ENCODE measurements around the gene TCF4.

TCF4 gene

GRCh38 chr18:55376387-55376786 is 211.6 kb downstream of the TCF4 start:
- H3K4me3 ChIP-seq (replicated peaks; ENCODE audit: low read depth, low read length), result no peak overlapping the region
- TF ChIP-seq, protein P1, sequence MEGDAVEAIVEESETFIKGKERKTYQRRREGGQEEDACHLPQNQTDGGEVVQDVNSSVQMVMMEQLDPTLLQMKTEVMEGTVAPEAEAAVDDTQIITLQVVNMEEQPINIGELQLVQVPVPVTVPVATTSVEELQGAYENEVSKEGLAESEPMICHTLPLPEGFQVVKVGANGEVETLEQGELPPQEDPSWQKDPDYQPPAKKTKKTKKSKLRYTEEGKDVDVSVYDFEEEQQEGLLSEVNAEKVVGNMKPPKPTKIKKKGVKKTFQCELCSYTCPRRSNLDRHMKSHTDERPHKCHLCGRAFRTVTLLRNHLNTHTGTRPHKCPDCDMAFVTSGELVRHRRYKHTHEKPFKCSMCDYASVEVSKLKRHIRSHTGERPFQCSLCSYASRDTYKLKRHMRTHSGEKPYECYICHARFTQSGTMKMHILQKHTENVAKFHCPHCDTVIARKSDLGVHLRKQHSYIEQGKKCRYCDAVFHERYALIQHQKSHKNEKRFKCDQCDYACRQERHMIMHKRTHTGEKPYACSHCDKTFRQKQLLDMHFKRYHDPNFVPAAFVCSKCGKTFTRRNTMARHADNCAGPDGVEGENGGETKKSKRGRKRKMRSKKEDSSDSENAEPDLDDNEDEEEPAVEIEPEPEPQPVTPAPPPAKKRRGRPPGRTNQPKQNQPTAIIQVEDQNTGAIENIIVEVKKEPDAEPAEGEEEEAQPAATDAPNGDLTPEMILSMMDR (IDR thresholded peaks at IDR 0.05; ENCODE audit: low read depth, low read length, missing control alignments), result no peak
- no peak for DNase-seq (ENCODE audit: extremely low read depth, low read depth)

DNA sequence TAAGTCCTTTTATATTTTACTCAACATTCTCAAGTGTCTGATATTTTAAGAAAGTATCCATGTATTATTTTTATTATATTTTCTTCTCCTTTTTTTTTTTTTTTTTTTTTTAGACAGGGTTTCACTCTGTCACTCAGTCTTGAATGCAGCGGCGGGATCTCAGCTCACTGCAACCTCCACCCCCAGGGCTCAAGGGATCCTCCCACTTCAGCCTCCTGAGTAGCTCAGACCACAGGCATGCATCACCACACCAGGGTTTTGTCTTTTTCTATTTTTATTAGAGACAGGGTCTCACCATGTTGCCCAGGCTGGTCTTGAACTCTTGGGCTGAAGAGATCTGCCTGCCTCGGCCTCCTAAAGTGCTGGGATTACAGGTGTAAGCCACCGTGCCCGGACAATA is 212.1 kb downstream of the TCF4 start:
- no peak for DNase-seq (ENCODE audit: extremely low read depth, low read depth)
- TF ChIP-seq, protein P1 (IDR thresholded peaks at IDR 0.05; ENCODE audit: low read depth, low read length, missing control alignments), result no peak
- H3K4me3 ChIP-seq (replicated peaks; ENCODE audit: low read depth, low read length), result no peak overlapping the region

GRCh38 chr18:55374741-55375140 is 213.3 kb downstream of the TCF4 start:
- DNase-seq (ENCODE audit: extremely low read depth, low read depth), result no peak
- TF ChIP-seq, protein P1 (IDR thresholded peaks at IDR 0.05; ENCODE audit: low read depth, low read length, missing control alignments), result no peak

GRCh38 chr18:55372209-55372608 is 215.8 kb downstream of the TCF4 start:
- TF ChIP-seq, protein P1 (IDR thresholded peaks at IDR 0.05; ENCODE audit: low read depth, low read length, missing control alignments), result no peak
- H3K4me3 ChIP-seq (replicated peaks; ENCODE audit: low read depth, low read length), result no peak overlapping the region
- no peak for DNase-seq (ENCODE audit: extremely low read depth, low read depth)

More at GRCh38 chr18:55374741-55375140, 213.3 kb downstream of the TCF4 start:
- H3K4me3 ChIP-seq (replicated peaks; ENCODE audit: low read depth, low read length), result no peak overlapping the region

DNA sequence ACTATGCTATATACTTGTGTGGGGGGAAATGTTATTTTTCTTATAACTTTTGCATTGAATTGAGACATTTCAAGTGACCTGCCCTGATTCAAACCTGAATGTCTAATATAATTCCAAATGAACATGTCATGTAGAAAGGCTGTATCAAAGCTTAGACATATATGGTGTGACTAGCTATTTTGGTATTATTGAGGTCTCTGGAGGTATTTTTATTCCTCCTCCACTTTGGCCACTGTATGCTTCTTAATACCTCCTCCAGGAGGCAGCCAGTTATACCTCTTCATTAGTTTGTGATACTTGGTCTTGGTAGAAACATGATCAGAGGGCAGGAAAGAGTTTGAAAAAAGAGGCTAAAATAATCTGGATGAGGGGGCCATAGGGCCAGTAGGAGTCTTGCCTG is 217.1 kb downstream of the TCF4 start:
- no peak overlapping the region for H3K4me3 ChIP-seq (replicated peaks; ENCODE audit: low read depth, low read length)
- DNase-seq (ENCODE audit: extremely low read depth, low read depth), result no peak
- TF ChIP-seq, protein P1 (IDR thresholded peaks at IDR 0.05; ENCODE audit: low read depth, low read length, missing control alignments), result no peak

DNA sequence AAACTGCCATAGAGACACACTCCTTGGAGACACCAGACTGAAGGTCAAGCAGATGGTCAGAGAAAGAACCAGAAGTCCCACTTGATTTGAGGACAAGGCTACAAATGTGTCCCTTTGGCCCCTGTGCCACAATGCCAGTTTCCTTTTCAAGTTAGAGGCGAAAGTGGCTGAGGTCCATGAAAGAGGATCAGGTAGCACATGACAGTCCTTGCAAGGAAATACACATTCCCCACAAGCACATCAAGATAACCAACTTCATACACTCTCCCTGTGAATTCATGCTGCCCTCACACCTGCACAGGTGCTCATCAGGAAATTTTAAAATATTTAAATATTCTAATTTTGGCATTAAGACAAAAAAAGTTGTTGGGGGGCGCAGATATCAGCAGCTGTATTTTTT is 218.6 kb downstream of the TCF4 start:
- H3K4me3 ChIP-seq (replicated peaks; ENCODE audit: low read depth, low read length), result no peak overlapping the region
- TF ChIP-seq, protein P1 (IDR thresholded peaks at IDR 0.05; ENCODE audit: low read depth, low read length, missing control alignments), result no peak

GRCh38 chr18:55365342-55365741 is 222.7 kb downstream of the TCF4 start:
- no peak overlapping the region for H3K4me3 ChIP-seq (replicated peaks; ENCODE audit: low read depth, low read length)
- DNase-seq (ENCODE audit: extremely low read depth, low read depth), result no peak
- TF ChIP-seq, protein P1 (IDR thresholded peaks at IDR 0.05; ENCODE audit: low read depth, low read length, missing control alignments), result no peak

More for the DNA sequence above, 218.6 kb downstream of the TCF4 start:
- no peak for DNase-seq (ENCODE audit: extremely low read depth, low read depth)
